GM19463 (cell line): Measurements from ENCODE around the gene PDE10A.
"Not testable (repeated sequence)": the region's sequence is repeated elsewhere in the genome, so short reads cannot be mapped to it uniquely, and the experiment has no call there.

Source experiments
- ATAC-seq: cut with Tn5 transposase; IDR thresholded peaks from one replicate; pipeline ENCODE4 v1.9.1; 2021; ENCODE audit warnings: mild to moderate bottlenecking, moderate library complexity; ENCODE audit not compliant: unreplicated experiment

The PDE10A gene

DNA sequence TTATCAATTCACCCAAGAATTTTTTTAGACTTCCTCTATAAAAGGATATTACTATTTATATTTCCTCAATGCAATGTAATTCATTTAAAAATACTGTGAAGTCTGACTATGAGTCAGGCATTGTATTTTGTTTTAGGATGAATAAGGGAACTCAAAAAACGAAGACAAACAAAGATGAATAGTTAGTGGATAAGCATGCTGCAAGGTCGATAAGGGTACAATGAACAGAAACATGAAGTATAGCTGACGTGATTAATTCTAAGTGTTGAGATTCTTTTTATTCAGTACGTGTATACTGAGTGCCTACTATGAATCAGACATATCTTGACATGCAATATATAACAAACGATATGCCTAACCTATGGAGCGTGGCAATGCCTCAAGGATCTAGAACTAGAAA, 105.4 kb downstream of the PDE10A start:
- ATAC-seq: no peak

DNA sequence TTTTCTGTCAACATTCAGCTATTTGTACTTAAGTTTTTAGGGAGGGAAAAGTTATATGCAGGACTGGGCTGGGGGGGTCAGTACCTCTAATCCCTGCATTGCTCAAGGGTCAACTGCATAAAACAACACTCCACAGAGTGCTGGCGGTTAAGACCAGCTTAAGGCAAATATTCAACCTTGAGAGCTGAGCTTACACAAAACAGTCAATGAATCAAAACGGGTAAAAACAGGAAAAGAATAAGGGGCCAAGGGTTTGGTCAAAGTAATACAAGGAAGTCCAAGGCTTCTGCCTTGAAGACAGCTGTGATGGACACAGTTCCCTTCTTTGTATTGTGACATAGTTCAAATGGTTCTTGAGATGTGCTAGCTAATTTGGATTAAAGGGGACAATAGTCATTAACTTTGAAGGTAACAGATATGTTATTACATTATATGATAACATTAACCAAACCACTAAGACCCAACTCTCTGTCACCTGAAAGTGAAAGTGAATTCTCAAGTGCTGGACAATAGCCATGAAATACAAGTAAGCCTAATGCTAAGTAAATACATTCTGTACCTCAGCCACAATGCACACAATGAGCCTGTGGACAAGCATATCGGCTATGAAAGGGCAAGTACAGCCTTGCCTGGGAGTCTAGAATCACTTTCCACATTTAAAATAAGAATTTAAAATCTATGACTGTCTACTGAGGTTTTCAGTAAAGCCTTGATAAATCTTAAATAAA, 106.8 kb downstream of the PDE10A start:
- ATAC-seq: peak; percentile 68

DNA sequence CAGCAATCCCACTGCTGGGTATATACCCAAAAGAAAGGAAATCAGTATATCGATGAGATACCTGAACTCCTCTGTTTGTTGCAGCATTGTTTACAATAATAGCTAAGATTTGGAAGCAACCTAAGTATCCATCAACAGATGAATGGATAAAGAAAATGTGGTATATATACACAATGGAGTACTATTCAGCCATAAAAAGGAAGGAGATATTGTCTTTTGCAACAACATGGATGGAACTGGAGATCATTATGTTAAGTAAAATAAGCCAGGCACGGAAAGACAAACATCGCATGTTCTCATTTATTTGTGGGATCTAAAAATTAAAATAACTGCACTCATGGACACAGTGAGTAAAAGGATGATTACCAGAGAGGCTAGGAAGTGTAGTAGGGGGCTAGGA, 108.4 kb downstream of the PDE10A start:
- ATAC-seq: not testable (repeated sequence)

DNA sequence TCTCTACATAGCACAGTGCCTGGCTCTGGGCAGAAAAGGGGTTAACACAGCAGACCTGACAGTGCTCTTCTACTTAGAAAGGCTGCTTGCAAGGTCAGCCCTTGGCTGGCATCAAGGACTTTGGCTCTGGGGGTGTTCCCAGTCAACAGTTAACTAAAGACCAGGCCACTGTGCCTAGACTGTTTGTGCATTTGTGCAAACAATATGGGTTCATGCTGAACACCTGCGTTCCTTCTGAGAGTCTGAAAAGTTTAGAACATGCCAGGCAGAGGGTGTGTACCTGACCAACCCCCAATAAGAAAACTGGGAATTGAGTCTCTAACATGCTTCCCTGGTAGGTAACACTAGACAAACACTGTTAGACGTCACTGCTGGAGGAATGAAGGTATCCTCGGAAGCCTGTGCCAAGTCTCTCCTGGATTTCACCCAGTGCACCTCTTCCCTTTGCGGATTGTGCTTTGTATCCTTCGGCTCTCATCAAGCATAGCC, 110.7 kb downstream of the PDE10A start:
- no peak for ATAC-seq

DNA sequence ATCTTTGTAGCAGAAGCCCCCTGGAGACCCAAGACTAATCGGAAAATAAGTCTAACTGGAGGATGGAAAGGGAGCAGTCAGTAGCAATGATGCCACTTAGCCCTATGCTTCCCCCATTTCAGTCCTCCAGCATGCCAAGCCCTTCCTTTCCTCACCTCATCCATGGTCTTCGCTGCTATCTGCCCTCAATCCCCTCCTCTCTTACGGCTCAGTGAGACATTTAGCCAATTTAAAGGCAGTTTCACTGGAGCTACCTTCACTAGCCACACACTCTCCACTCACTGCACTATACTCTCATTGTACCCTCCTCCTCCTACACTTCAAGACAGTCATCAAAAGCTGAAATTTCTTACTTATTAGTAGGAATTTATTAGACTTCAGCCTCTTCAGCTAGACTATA, 111.2 kb downstream of the PDE10A start:
- ATAC-seq: no peak

DNA sequence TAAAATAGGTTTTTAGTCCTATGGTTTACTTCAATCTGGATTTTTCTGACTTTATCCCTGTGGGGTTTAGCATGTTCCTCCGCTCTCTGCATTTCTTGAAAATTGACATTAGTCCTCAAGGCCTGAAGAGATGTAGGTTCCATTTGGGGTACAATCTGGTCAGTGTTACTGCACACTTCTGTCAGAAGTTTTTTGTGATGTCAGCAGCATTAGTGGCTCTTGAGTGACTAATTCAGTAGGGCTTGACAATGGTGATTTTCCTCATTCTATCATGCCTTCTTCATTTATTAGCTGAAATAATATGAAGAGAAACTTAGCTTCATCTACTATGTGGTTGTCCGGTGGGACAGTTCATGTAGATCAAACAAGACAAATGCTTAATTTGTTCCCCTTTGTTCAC, 114.6 kb downstream of the PDE10A start:
- ATAC-seq: no peak

DNA sequence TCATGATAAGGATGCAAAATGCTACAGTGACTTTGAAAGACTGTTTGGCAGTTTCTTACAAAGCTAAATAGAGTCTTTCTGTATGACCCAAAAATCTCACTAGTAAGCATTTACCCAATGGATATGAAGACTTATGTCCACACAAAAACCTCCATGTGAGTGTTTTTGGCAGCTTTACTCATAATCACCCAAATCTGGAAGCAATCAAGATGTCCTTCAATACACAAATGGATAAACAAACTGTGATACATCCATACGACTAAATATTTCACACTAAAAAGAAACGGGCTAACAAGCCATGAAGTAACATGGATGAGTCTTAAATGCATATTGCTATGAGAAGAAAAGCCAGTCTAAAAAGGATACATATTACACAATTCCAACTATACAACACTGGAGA, 117.2 kb downstream of the PDE10A start:
- no peak for ATAC-seq

DNA sequence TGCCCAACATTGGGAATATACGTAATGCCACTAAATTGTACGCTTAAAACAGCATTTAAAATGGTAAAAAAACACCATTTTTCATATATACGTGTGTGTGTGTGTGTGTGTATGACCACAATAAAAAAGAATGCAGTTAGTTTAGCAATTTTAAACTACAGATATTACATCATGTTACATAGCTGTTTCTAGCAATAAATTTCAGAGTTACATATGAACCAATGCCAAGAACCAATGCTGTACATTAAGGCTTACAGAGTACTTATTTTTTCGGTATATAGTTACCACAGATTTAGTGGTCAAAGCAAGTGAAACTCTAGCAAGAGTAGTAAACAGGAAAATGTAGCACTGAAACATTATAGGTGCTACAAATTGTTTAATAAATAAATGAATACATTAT, 119.3 kb downstream of the PDE10A start:
- ATAC-seq: no peak

DNA sequence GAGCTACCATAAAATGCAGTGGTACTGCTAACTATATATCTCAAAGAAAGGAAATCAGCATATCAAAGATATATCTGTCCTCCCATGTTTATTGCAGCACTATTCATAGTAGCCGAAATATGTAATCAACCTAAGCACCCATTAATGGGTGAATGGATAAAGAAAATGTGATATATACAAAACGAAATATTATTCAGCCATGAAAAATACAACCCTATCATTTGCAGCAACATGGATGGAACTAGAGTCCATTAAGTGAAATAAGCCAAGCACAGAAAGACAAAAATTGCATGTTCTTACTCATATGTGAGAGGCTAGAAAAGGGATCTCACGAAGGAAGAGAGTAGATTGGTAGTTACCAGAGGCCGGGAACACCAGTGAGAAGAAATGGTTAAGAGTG, 126.1 kb downstream of the PDE10A start:
- ATAC-seq: no peak

DNA sequence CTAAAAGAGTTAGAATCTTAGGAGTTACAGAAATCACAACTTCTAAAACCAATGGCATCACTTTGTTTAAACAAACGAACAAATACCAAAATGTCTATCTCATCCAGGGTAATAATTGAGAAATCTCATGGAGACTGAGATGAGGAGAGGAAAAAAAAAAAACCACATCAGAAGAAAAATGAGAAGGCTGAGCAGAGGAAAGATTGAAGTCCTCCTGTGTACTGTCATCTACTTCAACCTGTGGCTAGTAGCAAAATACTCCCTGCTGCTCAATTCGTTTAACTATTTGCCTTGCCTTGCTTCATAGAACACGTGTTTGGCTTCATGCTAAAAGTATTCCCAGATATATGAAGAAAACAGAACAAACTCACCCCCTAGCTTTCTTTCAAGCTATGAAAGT, 143.7 kb downstream of the PDE10A start:
- no peak for ATAC-seq

DNA sequence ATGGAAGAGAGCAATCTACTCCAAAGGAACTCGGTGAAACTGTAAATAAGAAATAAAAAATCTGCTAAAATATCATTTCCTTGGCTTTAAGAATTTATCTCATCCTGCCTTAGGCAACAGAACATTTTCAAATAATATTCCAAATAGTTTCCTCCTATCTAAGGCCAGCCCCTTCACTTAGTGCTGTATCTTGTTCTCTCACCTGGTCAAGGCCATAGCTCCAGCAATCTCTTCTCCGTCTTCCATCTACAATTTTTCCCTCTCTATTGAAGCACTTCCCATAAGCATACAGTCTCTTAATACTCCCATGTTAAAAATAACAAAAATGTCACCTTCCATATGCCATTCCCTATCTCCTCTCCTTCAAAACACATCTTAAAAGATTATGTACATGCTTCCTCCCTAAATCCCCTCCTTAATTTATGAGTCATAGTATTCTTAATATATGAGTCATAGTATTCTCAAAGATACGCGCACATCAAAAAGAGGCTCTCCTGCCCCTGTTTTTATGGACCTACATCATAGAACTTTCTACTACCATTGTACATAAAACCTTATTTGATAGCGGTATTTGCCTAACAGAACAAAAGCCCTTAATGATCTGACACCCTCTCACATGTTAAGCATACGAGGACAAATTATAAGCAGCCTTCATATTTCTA, 146.9 kb downstream of the PDE10A start:
- no peak for ATAC-seq

DNA sequence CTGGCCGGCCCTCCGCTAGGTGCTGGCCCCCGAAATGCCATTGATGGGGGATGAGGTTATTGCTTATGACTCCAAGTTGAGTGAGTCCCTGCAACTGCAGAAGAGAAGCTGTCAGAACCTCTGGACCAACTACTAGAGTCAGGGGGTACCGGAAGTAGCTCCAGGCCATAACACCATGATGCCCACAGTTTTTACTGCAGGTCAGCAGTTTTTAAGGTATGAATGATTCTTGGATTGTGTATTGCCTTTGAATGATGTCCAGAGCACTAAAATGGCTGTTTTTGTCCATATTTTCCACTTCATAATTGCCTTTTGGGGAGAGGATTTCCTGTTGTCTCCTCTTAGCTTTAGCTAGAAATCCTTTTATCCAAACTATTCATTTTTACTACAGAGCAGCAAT, 148.4 kb downstream of the PDE10A start:
- ATAC-seq: no peak

DNA sequence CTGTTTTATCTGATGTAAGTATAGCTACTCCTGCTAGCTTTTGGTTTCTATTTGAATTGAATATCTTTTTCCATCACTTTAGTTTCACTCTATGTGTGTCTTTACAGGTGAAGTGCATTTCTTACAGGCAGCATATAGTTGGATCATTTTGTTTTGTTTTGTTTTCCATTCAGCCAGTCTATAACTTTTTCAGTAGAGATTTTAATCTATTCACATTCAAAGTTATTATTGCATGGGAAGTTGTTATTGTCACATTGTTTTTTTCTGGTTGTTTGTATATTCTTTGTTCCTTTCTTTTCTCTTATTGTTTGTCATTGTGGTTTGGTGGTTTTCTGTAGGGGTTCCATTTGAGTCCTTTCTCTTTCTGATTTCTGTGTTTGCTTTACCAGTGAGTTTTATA, 151.2 kb downstream of the PDE10A start:
- peak; percentile 87 for ATAC-seq

DNA sequence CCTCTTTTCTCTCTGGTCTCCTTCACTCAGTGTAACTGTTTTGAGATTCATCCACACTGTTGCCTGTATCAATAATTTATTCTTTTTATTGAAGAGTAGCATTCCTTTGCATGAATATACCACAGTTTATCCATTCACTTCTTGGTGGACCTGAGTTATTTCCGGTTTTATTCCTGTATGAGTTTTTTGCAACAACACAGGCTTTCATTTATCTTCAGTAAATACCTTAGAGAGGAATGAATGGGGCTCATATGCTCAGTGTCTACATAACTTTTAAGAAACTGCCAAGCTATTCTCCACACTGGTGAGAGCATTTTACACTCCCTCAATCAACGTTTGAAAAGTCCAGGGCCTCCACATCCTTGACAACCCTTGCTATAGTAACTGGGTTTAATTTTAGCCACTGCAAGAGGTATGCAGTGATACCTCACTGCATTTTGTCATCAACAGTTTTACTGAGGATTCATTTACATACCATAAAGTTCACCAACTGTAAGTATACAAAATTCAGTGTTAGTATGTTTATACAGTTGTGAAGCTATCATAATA, 154.6 kb downstream of the PDE10A start:
- no peak for ATAC-seq

DNA sequence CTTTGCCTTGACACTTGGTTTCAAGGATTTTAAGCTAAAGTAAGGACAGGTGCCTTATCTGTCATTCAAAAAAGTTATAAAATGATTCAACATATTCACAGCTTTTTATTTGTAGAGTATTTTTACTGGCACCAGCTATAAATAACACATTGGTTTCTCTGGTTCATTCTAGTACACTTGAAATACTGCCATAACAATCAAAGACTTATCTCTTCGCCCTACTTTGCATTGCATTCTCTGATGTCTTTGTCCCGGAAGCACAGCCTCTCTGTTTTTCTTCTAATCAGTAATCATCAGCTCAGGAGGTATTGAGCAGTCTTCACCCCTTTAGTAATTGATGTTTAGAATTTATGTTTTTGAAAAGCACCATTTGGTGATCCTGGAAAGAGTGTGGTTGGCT, 156.4 kb downstream of the PDE10A start:
- no peak for ATAC-seq

DNA sequence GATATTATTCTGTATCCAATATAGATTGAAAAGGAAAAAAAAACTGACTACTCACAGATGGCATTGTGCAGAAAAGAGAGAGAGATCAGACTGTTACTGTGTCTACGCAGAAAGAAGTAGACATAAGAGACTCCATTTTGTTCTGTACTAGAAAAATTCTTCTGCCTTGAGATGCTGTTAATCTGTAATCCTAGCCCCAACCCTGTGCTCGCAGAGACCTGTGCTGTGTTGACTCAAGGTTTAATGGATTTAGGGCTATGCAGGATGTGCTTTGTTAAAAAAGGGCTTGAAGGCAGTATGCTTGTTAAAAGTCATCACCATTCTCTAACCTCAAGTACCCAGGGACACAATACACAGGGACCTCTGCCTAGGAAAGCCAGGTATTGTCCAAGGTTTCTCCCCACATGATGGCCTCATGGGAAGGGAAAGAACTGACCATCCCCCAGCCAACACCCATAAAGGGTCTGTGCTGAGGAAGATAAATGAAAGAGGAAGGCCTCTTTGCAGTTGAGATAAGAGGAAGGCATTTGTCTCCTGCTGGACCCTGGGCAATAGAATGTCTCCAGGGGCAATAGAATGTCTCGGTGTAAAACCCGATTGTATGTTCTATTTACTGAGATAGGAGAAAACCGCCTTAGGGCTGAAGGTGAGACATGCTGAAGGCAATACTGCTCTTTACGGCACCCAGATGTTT, 162.7 kb downstream of the PDE10A start:
- ATAC-seq: not testable (repeated sequence)

DNA sequence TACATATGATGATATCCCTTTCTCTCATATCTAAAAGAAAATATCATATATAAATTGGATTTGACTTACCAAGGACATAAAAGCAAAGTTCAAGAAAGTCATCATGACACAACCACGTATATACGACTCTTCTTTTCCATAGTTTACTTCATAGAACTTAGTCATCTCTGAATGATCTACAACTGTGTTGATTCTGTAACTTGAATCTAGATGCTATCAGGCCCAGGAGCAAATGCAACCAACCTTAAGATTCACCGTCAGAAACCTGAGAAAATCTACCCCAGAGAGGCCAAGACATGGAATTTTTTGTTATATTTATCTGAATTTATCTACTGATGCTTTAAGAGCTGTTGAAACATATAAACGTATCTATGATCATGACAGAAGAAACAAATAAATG, 165.6 kb downstream of the PDE10A start:
- ATAC-seq: no peak

DNA sequence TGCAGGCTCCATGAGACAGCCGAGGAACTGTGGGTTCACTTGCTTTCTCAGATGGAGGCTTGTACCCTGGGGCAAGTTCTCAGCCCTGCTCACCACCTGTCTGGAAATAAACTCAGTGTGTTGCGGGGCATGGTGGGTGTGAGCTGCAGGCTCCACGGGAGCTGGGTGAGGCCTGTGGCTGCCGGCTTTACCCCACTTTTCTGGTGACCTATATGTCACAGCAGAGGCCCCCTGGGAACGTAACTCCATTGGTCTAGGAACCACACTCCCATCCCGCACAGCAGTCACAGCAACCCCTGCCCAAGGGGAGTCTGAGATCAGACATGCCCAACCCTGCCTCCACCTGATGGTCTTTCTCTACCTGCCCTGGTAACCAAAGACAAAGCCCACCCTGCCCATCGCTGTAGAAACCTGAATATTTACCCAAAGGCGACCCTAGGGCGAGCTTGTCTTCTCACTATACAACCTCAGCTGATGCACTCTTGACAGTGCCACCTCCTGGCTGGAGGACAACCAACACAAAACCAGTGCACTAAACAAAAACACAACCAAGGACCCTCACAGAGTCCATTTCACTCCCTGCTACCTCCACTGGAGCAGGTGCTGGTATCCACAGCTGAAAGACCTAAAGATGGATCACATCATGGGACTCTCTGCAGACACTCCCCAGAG, 174.3 kb downstream of the PDE10A start:
- no peak for ATAC-seq

DNA sequence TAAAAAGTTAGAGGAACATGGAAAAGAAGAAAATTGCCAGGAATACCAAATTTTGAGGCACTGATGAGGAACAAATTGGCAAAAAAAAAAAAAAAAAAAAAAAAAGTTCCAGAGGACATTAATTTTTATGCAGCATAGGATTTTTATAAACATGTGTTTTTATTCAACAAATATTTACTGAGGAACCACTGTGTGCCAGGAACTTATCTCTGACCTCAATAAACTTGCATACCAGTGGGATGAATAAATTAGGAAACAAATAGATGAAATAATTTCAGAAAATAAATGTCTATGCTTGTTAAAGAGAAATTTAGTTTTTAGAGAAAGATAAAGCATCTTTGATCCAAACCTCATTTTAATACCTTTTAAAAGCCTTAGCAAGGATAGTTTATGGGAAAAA, 175.1 kb downstream of the PDE10A start:
- ATAC-seq: no peak

DNA sequence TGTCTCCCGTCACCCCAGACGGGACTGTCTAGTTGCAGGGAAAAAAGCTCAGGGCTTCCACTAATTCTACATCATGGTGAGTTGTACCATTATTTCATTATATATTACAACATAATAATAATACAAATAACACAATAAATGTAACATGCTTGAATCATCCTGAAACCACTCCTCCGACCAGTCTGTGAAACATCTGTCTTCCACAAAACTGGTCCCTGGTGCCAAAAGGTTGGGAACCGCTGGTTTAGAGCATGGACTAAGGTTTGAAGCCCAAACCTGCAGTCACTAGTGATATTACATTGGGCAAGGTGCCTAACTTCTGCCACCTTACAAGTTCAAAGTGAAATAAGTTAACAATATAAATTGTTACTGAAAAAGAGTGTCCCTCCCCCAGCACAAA, 175.7 kb downstream of the PDE10A start:
- no peak for ATAC-seq
